ENCODE measurements around the gene POLD2. TPM values are rescaled to one million over a fixed set of nuclear protein-coding genes. Genes with fewer than 3 reads are reported as not detected.
A peak's percentile ranks its signal among the peaks of the same experiment; 100 is the strongest.

Gene POLD2
- total and polyA plus RNA-seq, 2 of the 13 experiments (the other 11 are each of a cell fraction or from before 2014, with no cell fraction given), result 87.6 to 95.1 TPM

GRCh38 chr7:44071726-44072363 lies 51.5 kb downstream of the POLD2 start (continued):
- TF ChIP-seq, protein P1, sequence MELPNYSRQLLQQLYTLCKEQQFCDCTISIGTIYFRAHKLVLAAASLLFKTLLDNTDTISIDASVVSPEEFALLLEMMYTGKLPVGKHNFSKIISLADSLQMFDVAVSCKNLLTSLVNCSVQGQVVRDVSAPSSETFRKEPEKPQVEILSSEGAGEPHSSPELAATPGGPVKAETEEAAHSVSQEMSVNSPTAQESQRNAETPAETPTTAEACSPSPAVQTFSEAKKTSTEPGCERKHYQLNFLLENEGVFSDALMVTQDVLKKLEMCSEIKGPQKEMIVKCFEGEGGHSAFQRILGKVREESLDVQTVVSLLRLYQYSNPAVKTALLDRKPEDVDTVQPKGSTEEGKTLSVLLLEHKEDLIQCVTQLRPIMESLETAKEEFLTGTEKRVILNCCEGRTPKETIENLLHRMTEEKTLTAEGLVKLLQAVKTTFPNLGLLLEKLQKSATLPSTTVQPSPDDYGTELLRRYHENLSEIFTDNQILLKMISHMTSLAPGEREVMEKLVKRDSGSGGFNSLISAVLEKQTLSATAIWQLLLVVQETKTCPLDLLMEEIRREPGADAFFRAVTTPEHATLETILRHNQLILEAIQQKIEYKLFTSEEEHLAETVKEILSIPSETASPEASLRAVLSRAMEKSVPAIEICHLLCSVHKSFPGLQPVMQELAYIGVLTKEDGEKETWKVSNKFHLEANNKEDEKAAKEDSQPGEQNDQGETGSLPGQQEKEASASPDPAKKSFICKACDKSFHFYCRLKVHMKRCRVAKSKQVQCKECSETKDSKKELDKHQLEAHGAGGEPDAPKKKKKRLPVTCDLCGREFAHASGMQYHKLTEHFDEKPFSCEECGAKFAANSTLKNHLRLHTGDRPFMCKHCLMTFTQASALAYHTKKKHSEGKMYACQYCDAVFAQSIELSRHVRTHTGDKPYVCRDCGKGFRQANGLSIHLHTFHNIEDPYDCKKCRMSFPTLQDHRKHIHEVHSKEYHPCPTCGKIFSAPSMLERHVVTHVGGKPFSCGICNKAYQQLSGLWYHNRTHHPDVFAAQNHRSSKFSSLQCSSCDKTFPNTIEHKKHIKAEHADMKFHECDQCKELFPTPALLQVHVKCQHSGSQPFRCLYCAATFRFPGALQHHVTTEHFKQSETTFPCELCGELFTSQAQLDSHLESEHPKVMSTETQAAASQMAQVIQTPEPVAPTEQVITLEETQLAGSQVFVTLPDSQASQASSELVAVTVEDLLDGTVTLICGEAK (IDR thresholded peaks at IDR 0.05), result no peak
- TF ChIP-seq, protein P1 (CRISPR knock-in tag; IDR thresholded peaks at IDR 0.05), result no peak
- TF ChIP-seq, protein P2, sequence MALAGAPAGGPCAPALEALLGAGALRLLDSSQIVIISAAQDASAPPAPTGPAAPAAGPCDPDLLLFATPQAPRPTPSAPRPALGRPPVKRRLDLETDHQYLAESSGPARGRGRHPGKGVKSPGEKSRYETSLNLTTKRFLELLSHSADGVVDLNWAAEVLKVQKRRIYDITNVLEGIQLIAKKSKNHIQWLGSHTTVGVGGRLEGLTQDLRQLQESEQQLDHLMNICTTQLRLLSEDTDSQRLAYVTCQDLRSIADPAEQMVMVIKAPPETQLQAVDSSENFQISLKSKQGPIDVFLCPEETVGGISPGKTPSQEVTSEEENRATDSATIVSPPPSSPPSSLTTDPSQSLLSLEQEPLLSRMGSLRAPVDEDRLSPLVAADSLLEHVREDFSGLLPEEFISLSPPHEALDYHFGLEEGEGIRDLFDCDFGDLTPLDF (CRISPR knock-in tag; IDR thresholded peaks at IDR 0.05), result no peak
- TF ChIP-seq, protein P3, sequence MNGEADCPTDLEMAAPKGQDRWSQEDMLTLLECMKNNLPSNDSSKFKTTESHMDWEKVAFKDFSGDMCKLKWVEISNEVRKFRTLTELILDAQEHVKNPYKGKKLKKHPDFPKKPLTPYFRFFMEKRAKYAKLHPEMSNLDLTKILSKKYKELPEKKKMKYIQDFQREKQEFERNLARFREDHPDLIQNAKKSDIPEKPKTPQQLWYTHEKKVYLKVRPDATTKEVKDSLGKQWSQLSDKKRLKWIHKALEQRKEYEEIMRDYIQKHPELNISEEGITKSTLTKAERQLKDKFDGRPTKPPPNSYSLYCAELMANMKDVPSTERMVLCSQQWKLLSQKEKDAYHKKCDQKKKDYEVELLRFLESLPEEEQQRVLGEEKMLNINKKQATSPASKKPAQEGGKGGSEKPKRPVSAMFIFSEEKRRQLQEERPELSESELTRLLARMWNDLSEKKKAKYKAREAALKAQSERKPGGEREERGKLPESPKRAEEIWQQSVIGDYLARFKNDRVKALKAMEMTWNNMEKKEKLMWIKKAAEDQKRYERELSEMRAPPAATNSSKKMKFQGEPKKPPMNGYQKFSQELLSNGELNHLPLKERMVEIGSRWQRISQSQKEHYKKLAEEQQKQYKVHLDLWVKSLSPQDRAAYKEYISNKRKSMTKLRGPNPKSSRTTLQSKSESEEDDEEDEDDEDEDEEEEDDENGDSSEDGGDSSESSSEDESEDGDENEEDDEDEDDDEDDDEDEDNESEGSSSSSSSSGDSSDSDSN (CRISPR knock-in tag; IDR thresholded peaks at IDR 0.05), result no peak
- TF ChIP-seq ZNF317 (CRISPR knock-in tag; IDR thresholded peaks at IDR 0.05), result 0 out of 2 replicates have a peak, but pooled peaks have one; percentile 19
- no peak for TF ChIP-seq GATAD1 (CRISPR knock-in tag; IDR thresholded peaks at IDR 0.05)
- TF ChIP-seq ZNF547 (CRISPR knock-in tag; IDR thresholded peaks at IDR 0.05), result peak; percentile 74
- peak; percentile 51 for TF ChIP-seq FOXA3 (CRISPR knock-in tag; IDR thresholded peaks at IDR 0.05)
- 0 out of 2 replicates have a peak, but pooled peaks have one; percentile 51 for TF ChIP-seq KDM2A (CRISPR knock-in tag; IDR thresholded peaks at IDR 0.05; ENCODE audit: borderline replicate concordance, low read depth)
- TF ChIP-seq YEATS4 (CRISPR knock-in tag; IDR thresholded peaks at IDR 0.05; ENCODE audit: borderline replicate concordance), result 0 out of 2 replicates have a peak, but pooled peaks have one; percentile 45
- TF ChIP-seq HOXA9 (CRISPR knock-in tag; IDR thresholded peaks at IDR 0.05; ENCODE audit: borderline replicate concordance), result no peak
- TF ChIP-seq NFIC (IDR thresholded peaks at IDR 0.05; ENCODE audit: low read length), result no peak
- 0 out of 2 replicates have a peak, but pooled peaks have one; percentile 36 for TF ChIP-seq DPF2 (CRISPR knock-in tag; IDR thresholded peaks at IDR 0.05; ENCODE audit: borderline replicate concordance, low read depth)
- no peak for TF ChIP-seq ZBTB33 (CRISPR knock-in tag; IDR thresholded peaks at IDR 0.05)
